Middle frontal gyrus (tissue), 1 donor: ENCODE measurements around the gene ID2.

ENCODE experiments used
- DNase-seq: peaks from one replicate; pipeline ENCODE4 v3.0.0-alpha.2; 2015; ENCODE audit warnings: low spot score; ENCODE audit errors: extremely low spot score

Gene ID2

GRCh38 chr2:8647462-8647857 is 34.4 kb upstream of the ID2 start:
- DNase-seq, result no peak

GRCh38 chr2:8648441-8649213 is 33.2 kb upstream of the ID2 start:
- no peak for DNase-seq

- no peak for DNase-seq
Measured at GRCh38 chr2:8649718-8650117, 32.1 kb upstream of the ID2 start.

- DNase-seq, result no peak
Measured at GRCh38 chr2:8650256-8650655, 31.6 kb upstream of the ID2 start.

- no peak for DNase-seq
Measured at GRCh38 chr2:8652774-8653426, 29.0 kb upstream of the ID2 start.

- DNase-seq, result no peak
Measured at GRCh38 chr2:8653485-8653884, 28.4 kb upstream of the ID2 start.

- DNase-seq, result no peak
Measured at GRCh38 chr2:8654041-8654440, 27.8 kb upstream of the ID2 start.

GRCh38 chr2:8654483-8654882 is 27.4 kb upstream of the ID2 start:
- DNase-seq, result no peak

- DNase-seq, result no peak
Measured at GRCh38 chr2:8656160-8656641, 25.7 kb upstream of the ID2 start.

GRCh38 chr2:8656811-8657210 is 25.0 kb upstream of the ID2 start:
- no peak for DNase-seq

GRCh38 chr2:8657423-8658062 is 24.3 kb upstream of the ID2 start:
- no peak for DNase-seq

GRCh38 chr2:8658064-8658862 is 23.6 kb upstream of the ID2 start:
- DNase-seq, result no peak

GRCh38 chr2:8659092-8659734 is 22.6 kb upstream of the ID2 start:
- no peak for DNase-seq

- no peak for DNase-seq
Measured at GRCh38 chr2:8659735-8660492, 21.9 kb upstream of the ID2 start.

- no peak for DNase-seq
Measured at GRCh38 chr2:8661235-8661634, 20.6 kb upstream of the ID2 start.

GRCh38 chr2:8661736-8662135 is 20.1 kb upstream of the ID2 start:
- no peak for DNase-seq

GRCh38 chr2:8662239-8662879 is 19.5 kb upstream of the ID2 start:
- DNase-seq, result no peak

GRCh38 chr2:8663997-8664396 is 17.9 kb upstream of the ID2 start:
- no peak for DNase-seq

- no peak for DNase-seq
Measured at GRCh38 chr2:8666581-8666980, 15.3 kb upstream of the ID2 start.
